ENCODE results near the gene SERGEF.

The SERGEF gene

DNA sequence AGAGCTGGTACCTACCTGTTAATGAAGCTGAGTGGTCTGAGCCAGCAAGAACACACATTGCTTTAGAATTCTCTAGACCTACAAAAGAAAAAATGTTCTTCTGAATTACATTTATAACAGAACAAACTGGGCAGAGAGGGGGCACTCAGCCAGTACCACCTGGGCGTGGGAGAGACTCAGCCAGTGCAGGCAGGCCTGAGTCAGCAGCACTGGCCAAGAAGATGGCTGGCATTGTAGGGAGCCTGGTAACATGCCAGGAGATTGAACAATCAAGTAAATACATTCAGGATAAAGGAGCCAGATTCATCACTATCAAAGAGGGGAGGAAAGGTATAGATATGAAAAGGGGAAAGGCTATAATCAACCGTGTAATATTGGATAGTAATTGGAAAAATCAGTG, 19.9 kb downstream of the SERGEF start:
- H3K27me3 ChIP-seq (ENCODE audit: insufficient read depth, low read length) = no peaks in the 10 kb centered on the region
- H3K9ac ChIP-seq (ENCODE audit: low read depth, low read length) = no peak overlapping the region
- H3K4me1 ChIP-seq (ENCODE audit: insufficient read depth, low read length) = no peaks in the 10 kb centered on the region
- peaks cover 12% of the 10 kb centered on the region for H3K36me3 ChIP-seq (ENCODE audit: insufficient read depth, low read length)
- H3K9me3 ChIP-seq (ENCODE audit: insufficient read depth, low read depth, low read length) = no peaks in the 10 kb centered on the region
- no peak overlapping the region for H3K27ac ChIP-seq (ENCODE audit: low read depth, low read length)
- no peak overlapping the region for H3K4me3 ChIP-seq (ENCODE audit: low read length)
- 92% methylated on average over 2 of the region's 2 CpGs for WGBS

GRCh38 chr11:17991783-17992433, 20.9 kb downstream of the SERGEF start:
- Histone ChIP-seq H3K9ac (ENCODE audit: low read depth, low read length) (no peak overlapping the region), H3K4me3 (ENCODE audit: low read length) (no peak overlapping the region), H3K9me3 (ENCODE audit: insufficient read depth, low read depth, low read length) (no peaks in the 10 kb centered on the region), H3K36me3 (ENCODE audit: insufficient read depth, low read length) (peaks cover 21% of the 10 kb centered on the region), H3K27me3 (ENCODE audit: insufficient read depth, low read length) (no peaks in the 10 kb centered on the region), H3K4me1 (ENCODE audit: insufficient read depth, low read length) (no peaks in the 10 kb centered on the region), H3K27ac (ENCODE audit: low read depth, low read length) (no peak overlapping the region)
- 86% methylated on average over 4 of the region's 4 CpGs for WGBS

- no peak overlapping the region for H3K27ac ChIP-seq (ENCODE audit: low read depth, low read length)
- H3K4me3 ChIP-seq (ENCODE audit: low read length) = no peak overlapping the region
- no peaks in the 10 kb centered on the region for H3K27me3 ChIP-seq (ENCODE audit: insufficient read depth, low read length)
- no peaks in the 10 kb centered on the region for H3K9me3 ChIP-seq (ENCODE audit: insufficient read depth, low read depth, low read length)
- no peaks in the 10 kb centered on the region for H3K4me1 ChIP-seq (ENCODE audit: insufficient read depth, low read length)
- 100% methylated on average over 1 of the region's 1 CpG for WGBS
- no peak overlapping the region for H3K9ac ChIP-seq (ENCODE audit: low read depth, low read length)
- peaks cover 25% of the 10 kb centered on the region for H3K36me3 ChIP-seq (ENCODE audit: insufficient read depth, low read length)
These were observed 23.5 kb downstream of the SERGEF start for GRCh38 chr11:17989306-17989705.

GRCh38 chr11:17988465-17988864, 24.4 kb downstream of the SERGEF start:
- Histone ChIP-seq H3K4me1 (ENCODE audit: insufficient read depth, low read length) (no peaks in the 10 kb centered on the region), H3K9me3 (ENCODE audit: insufficient read depth, low read depth, low read length) (no peaks in the 10 kb centered on the region), H3K27me3 (ENCODE audit: insufficient read depth, low read length) (no peaks in the 10 kb centered on the region), H3K36me3 (ENCODE audit: insufficient read depth, low read length) (peaks cover 25% of the 10 kb centered on the region), H3K4me3 (ENCODE audit: low read length) (no peak overlapping the region), H3K27ac (ENCODE audit: low read depth, low read length) (no peak overlapping the region), H3K9ac (ENCODE audit: low read depth, low read length) (no peak overlapping the region)
- WGBS = 94% methylated on average over 1 of the region's 1 CpG

GRCh38 chr11:17987826-17988225, 25.0 kb downstream of the SERGEF start:
- WGBS = 94% methylated on average over 1 of the region's 1 CpG
- H3K27ac ChIP-seq (ENCODE audit: low read depth, low read length) = no peak overlapping the region
- H3K4me3 ChIP-seq (ENCODE audit: low read length) = no peak overlapping the region
- no peaks in the 10 kb centered on the region for H3K4me1 ChIP-seq (ENCODE audit: insufficient read depth, low read length)
- H3K9me3 ChIP-seq (ENCODE audit: insufficient read depth, low read depth, low read length) = no peaks in the 10 kb centered on the region
- no peak overlapping the region for H3K9ac ChIP-seq (ENCODE audit: low read depth, low read length)
- peaks cover 25% of the 10 kb centered on the region for H3K36me3 ChIP-seq (ENCODE audit: insufficient read depth, low read length)
- H3K27me3 ChIP-seq (ENCODE audit: insufficient read depth, low read length) = no peaks in the 10 kb centered on the region

- H3K9ac ChIP-seq (ENCODE audit: low read depth, low read length) = no peak overlapping the region
- no peaks in the 10 kb centered on the region for H3K4me1 ChIP-seq (ENCODE audit: insufficient read depth, low read length)
- no peak overlapping the region for H3K4me3 ChIP-seq (ENCODE audit: low read length)
- H3K27me3 ChIP-seq (ENCODE audit: insufficient read depth, low read length) = no peaks in the 10 kb centered on the region
- 100% methylated on average over 1 of the region's 1 CpG for WGBS
- H3K9me3 ChIP-seq (ENCODE audit: insufficient read depth, low read depth, low read length) = no peaks in the 10 kb centered on the region
- no peak overlapping the region for H3K27ac ChIP-seq (ENCODE audit: low read depth, low read length)
- peaks cover 25% of the 10 kb centered on the region for H3K36me3 ChIP-seq (ENCODE audit: insufficient read depth, low read length)
These were observed 26.1 kb downstream of the SERGEF start for GRCh38 chr11:17986711-17987220.

- WGBS = 77% methylated on average over 7 of the region's 7 CpGs
- Histone ChIP-seq H3K4me1 (ENCODE audit: insufficient read depth, low read length) (no peaks in the 10 kb centered on the region), H3K9me3 (ENCODE audit: insufficient read depth, low read depth, low read length) (no peaks in the 10 kb centered on the region), H3K4me3 (ENCODE audit: low read length) (no peak overlapping the region), H3K27ac (ENCODE audit: low read depth, low read length) (no peak overlapping the region), H3K36me3 (ENCODE audit: insufficient read depth, low read length) (peaks cover 29% of the 10 kb centered on the region), H3K9ac (ENCODE audit: low read depth, low read length) (no peak overlapping the region), H3K27me3 (ENCODE audit: insufficient read depth, low read length) (no peaks in the 10 kb centered on the region)
These were observed 26.7 kb downstream of the SERGEF start for GRCh38 chr11:17986007-17986710.

- Histone ChIP-seq H3K9ac (ENCODE audit: low read depth, low read length) (no peak overlapping the region), H3K36me3 (ENCODE audit: insufficient read depth, low read length) (peaks cover 29% of the 10 kb centered on the region), H3K27me3 (ENCODE audit: insufficient read depth, low read length) (no peaks in the 10 kb centered on the region), H3K9me3 (ENCODE audit: insufficient read depth, low read depth, low read length) (no peaks in the 10 kb centered on the region), H3K4me3 (ENCODE audit: low read length) (no peak overlapping the region), H3K4me1 (ENCODE audit: insufficient read depth, low read length) (no peaks in the 10 kb centered on the region), H3K27ac (ENCODE audit: low read depth, low read length) (no peak overlapping the region)
- WGBS = 92% methylated on average over 1 of the region's 1 CpG
These were observed 27.3 kb downstream of the SERGEF start for GRCh38 chr11:17985517-17985916.

DNA sequence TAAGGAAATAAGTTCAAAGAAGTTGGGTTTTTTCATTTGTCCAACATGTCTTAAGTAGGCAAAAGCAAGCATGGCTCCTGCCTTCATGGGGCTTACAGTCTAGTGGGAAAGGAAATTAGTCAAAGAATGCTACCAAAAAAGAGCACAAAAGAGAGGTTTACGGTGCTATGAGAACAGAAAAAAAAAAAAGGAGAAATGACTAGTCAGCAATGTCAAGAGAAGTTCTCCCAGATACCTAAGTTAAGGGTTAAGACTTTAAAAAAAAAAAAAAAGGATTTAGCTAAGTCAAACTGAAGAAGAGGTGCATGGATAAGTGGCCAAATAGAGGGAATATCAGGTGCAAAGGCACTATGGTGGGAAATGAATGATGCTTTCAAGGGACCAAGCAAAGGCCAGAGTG, 29.3 kb downstream of the SERGEF start:
- Histone ChIP-seq H3K27ac (ENCODE audit: low read depth, low read length) (no peak overlapping the region), H3K4me3 (ENCODE audit: low read length) (no peak overlapping the region), H3K9ac (ENCODE audit: low read depth, low read length) (no peak overlapping the region), H3K9me3 (ENCODE audit: insufficient read depth, low read depth, low read length) (no peaks in the 10 kb centered on the region), H3K27me3 (ENCODE audit: insufficient read depth, low read length) (no peaks in the 10 kb centered on the region), H3K36me3 (ENCODE audit: insufficient read depth, low read length) (peaks cover 29% of the 10 kb centered on the region), H3K4me1 (ENCODE audit: insufficient read depth, low read length) (no peaks in the 10 kb centered on the region)
- 87% methylated on average over 1 of the region's 1 CpG for WGBS

- Histone ChIP-seq H3K36me3 (ENCODE audit: insufficient read depth, low read length) (peaks cover 4% of the 10 kb centered on the region; the same call in 1 of the 2 replicates), H3K9me3 (ENCODE audit: insufficient read depth, low read depth, low read length) (no peaks in the 10 kb centered on the region), H3K9ac (ENCODE audit: low read depth, low read length) (no peak overlapping the region), H3K4me3 (ENCODE audit: low read length) (no peak overlapping the region), H3K27me3 (ENCODE audit: insufficient read depth, low read length) (no peaks in the 10 kb centered on the region), H3K4me1 (ENCODE audit: insufficient read depth, low read length) (no peaks in the 10 kb centered on the region), H3K27ac (ENCODE audit: low read depth, low read length) (no peak overlapping the region)
- WGBS = 50% methylated on average over 7 of the region's 7 CpGs
These were observed 33.0 kb downstream of the SERGEF start for GRCh38 chr11:17979770-17980371.

DNA sequence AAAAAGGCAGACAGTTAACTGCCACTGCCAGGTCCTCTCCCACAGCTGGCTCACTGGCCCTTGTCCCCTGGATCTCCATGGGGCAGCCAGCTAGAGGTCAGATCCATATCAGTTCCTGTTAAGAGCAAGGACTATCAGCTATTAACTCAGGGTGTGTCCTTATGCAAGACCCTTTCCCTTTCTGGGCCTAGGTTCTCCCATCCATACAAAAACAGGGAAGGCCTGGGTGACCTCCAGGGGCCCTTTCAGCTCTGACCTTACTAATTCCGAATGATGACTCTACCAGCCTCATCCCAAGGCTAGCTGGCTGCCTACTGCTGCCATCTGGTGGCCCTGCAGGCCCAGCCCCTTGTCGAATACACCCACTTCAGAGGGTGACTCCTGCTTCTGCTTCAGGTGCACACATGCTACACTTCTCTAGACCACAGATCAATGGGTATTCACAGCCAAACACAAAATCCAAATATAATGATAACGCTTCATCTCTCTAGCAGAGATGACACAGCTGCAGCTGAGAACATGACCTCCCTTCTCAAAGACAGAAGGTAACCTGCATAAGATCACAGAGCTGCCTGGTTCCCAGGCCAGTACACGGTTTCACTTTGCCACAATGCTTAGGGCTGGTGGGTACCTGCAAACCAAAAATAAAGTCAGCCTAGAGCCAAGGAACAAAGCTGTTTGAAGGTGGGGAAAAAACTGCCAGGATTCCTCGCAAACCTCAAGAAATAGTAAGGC, 34.1 kb downstream of the SERGEF start:
- Histone ChIP-seq H3K27ac (ENCODE audit: low read depth, low read length) (no peak overlapping the region), H3K9ac (ENCODE audit: low read depth, low read length) (no peak overlapping the region)
- WGBS = 72% methylated on average over 5 of the region's 5 CpGs

More for the DNA sequence above, 34.1 kb downstream of the SERGEF start:
- Histone ChIP-seq H3K36me3 (ENCODE audit: insufficient read depth, low read length) (peaks cover 4% of the 10 kb centered on the region; the same call in 1 of the 2 replicates), H3K4me3 (ENCODE audit: low read length) (no peak overlapping the region), H3K9me3 (ENCODE audit: insufficient read depth, low read depth, low read length) (no peaks in the 10 kb centered on the region), H3K4me1 (ENCODE audit: insufficient read depth, low read length) (no peaks in the 10 kb centered on the region), H3K27me3 (ENCODE audit: insufficient read depth, low read length) (no peaks in the 10 kb centered on the region)

Measured in HUES64 (cell line).